H1 (cell line): Measurements from ENCODE around the gene MAGI1. TPM values are rescaled to one million over a fixed set of nuclear protein-coding genes. Genes with fewer than 3 reads are reported as not detected.

Source experiments
- CTCF ChIA-PET: fragments of 300-600 bp; sonication (Branson Sonifier 250); formaldehyde crosslinking; loops from one replicate; lab custom pipeline; 2021; ENCODE audit not compliant: partially characterized antibody; lab: Charles Lee
- POLR2A ChIA-PET: fragments of 300-600 bp; sonication (Branson Sonifier 250); formaldehyde crosslinking; loops from one replicate; lab custom pipeline; 2021; ENCODE audit warnings: inconsistent platforms; ENCODE audit not compliant: partially characterized antibody; lab: Charles Lee
- DNase-seq, 2 experiments: peaks; one replicate each; pipeline versions ENCODE4 v3.0.0 to v3.0.0-alpha.2; 2010 to 2022; ENCODE audit warnings: low spot score in 2 of 2, low read depth in 1 of 2, mixed read lengths in 1 of 2
- FAIRE-seq: peaks from 2 replicates; lab custom pipeline; 2011; peaks lifted over from hg19 to GRCh38; lab: Jason Lieb, UNC
- H2AFZ ChIP-seq: 2 replicates; pipeline ENCODE4 v1.8.1; 2012; ENCODE audit warnings: low read length, inconsistent platforms
- H2AK5ac ChIP-seq: 2 replicates; pipeline ENCODE4 v1.6.1; 2013; ENCODE audit warnings: low read depth, low read length
- H2BK120ac ChIP-seq: replicated peaks from 2 replicates; pipeline ENCODE3; 2013; ENCODE audit warnings: low read depth, low read length, inconsistent platforms
- H2BK12ac ChIP-seq: 2 replicates; pipeline ENCODE4 v1.6.1; 2013; ENCODE audit warnings: low read depth, low read length
- H2BK15ac ChIP-seq: 2 replicates; pipeline ENCODE4 v1.6.1; 2013; ENCODE audit warnings: low read length
- H2BK20ac ChIP-seq: 2 replicates; pipeline ENCODE4 v1.6.1; 2013; ENCODE audit warnings: low read length
- H2BK5ac ChIP-seq: 2 replicates; pipeline ENCODE4 v1.6.1; 2013; ENCODE audit warnings: low read depth, low read length
- H3K14ac ChIP-seq: 2 replicates; pipeline ENCODE4 v1.6.1; 2013; ENCODE audit warnings: inconsistent platforms; ENCODE audit not compliant: insufficient read length
- H3K18ac ChIP-seq: 2 replicates; pipeline ENCODE4 v1.6.1; 2013; ENCODE audit warnings: low read length; ENCODE audit errors: extremely low read depth
- H3K23ac ChIP-seq: 2 replicates; pipeline ENCODE4 v1.6.1; 2013; ENCODE audit warnings: inconsistent platforms; ENCODE audit not compliant: insufficient read length
- H3K23me2 ChIP-seq: 2 replicates; pipeline ENCODE4 v1.6.1; 2013; ENCODE audit warnings: low read depth, low read length
- H3K27ac ChIP-seq: 2 replicates; pipeline ENCODE4 v1.6.1; 2011; ENCODE audit warnings: low read depth, low read length, inconsistent platforms
- H3K27me3 ChIP-seq, 4 experiments: replicated peaks in 1 of 4; 1 replicate in 1 of 4; 2 replicates in 3 of 4; pipeline versions ENCODE4 v1.6.1 to v1.8.1; 2011 to 2013; ENCODE audit warnings: low read length in 3 of 4, mild to moderate bottlenecking in 3 of 4, inconsistent platforms in 2 of 4, mixed read lengths in 2 of 4, moderate library complexity in 1 of 4; ENCODE audit not compliant: control insufficient read depth in 3 of 4, insufficient read depth in 3 of 4; ENCODE audit errors: extremely low read depth in 1 of 4
- H3K36me3 ChIP-seq, 4 experiments: 2 replicates each; pipeline versions ENCODE4 v1.6.1 to v1.8.1; 2011 to 2013; ENCODE audit warnings: mild to moderate bottlenecking in 4 of 4, low read length in 3 of 4, moderate library complexity in 2 of 4, control low read depth in 1 of 4, inconsistent platforms in 1 of 4; ENCODE audit not compliant: insufficient read depth in 4 of 4, control insufficient read depth in 2 of 4
- H3K4ac ChIP-seq: replicated peaks from 2 replicates; pipeline ENCODE3; 2013; ENCODE audit warnings: low read length, low read depth, mixed read lengths, inconsistent platforms; ENCODE audit not compliant: insufficient read length
- H3K4me1 ChIP-seq, 4 experiments: replicated peaks in 1 of 4; 1 replicate in 1 of 4; 2 replicates in 3 of 4; pipeline versions ENCODE4 v1.6.1 to v1.8.1; 2011 to 2013; ENCODE audit warnings: low read length in 3 of 4, inconsistent platforms in 2 of 4, mixed read lengths in 1 of 4; ENCODE audit not compliant: insufficient read depth in 4 of 4, control insufficient read depth in 3 of 4
- H3K4me2 ChIP-seq, 2 experiments: 2 replicates each; pipeline versions ENCODE4 v1.6.1 to v1.8.1; 2011 to 2013; ENCODE audit warnings: low read depth in 2 of 2, low read length in 2 of 2, control low read depth in 1 of 2, inconsistent platforms in 1 of 2, mild to moderate bottlenecking in 1 of 2; ENCODE audit not compliant: insufficient read depth in 1 of 2
- H3K4me3 ChIP-seq, 4 experiments: fragments of 200-600, 300-600 bp in 1 of 4; sonication (generic), shearing (Covaris generic), sonication (Bioruptor Twin) in 1 of 4; 2 replicates each; pipeline versions ENCODE4 v1.5.1 to v1.8.1; 2011 to 2016; ENCODE audit warnings: low read length in 4 of 4, low read depth in 3 of 4, control low read depth in 2 of 4, inconsistent platforms in 2 of 4, mild to moderate bottlenecking in 2 of 4, mixed read lengths in 1 of 4, moderate library complexity in 1 of 4; ENCODE audit not compliant: insufficient read depth in 2 of 4; ENCODE audit errors: extremely low read depth in 1 of 4
- H3K56ac ChIP-seq: replicated peaks from 2 replicates; pipeline ENCODE3; 2013; ENCODE audit warnings: low read depth, mild to moderate bottlenecking, mixed read lengths, low read length, inconsistent platforms; ENCODE audit not compliant: insufficient read length
- H3K79me1 ChIP-seq: 2 replicates; pipeline ENCODE4 v1.6.1; 2013; ENCODE audit warnings: low read depth, low read length, control low read depth
- H3K79me2 ChIP-seq, 2 experiments: 2 replicates each; pipeline versions ENCODE4 v1.6.1 to v1.8.1; 2012 to 2013; ENCODE audit warnings: low read length in 2 of 2, mild to moderate bottlenecking in 2 of 2, inconsistent platforms in 1 of 2; ENCODE audit not compliant: insufficient read depth in 2 of 2, control insufficient read depth in 1 of 2
- H3K9ac ChIP-seq, 4 experiments: replicated peaks in 1 of 4; 1 replicate in 1 of 4; 2 replicates in 3 of 4; pipeline versions ENCODE4 v1.6.1 to v1.8.1; 2011 to 2013; ENCODE audit warnings: low read depth in 3 of 4, low read length in 3 of 4, control low read depth in 2 of 4, mild to moderate bottlenecking in 2 of 4, moderate library complexity in 2 of 4, inconsistent platforms in 1 of 4; ENCODE audit errors: extremely low read depth in 1 of 4
- H3K9me3 ChIP-seq, 2 experiments: 2 replicates each; pipeline versions ENCODE4 v1.6.1 to v1.8.1; 2012 to 2013; ENCODE audit warnings: mild to moderate bottlenecking in 2 of 2, moderate library complexity in 2 of 2, control low read depth in 1 of 2, inconsistent platforms in 1 of 2, low read depth in 1 of 2, low read length in 1 of 2, mixed read lengths in 1 of 2; ENCODE audit not compliant: insufficient read depth in 2 of 2
- H4K20me1 ChIP-seq, 2 experiments: replicated peaks in 1 of 2; 2 replicates each; pipeline versions ENCODE3 to v1.8.1; 2011 to 2013; ENCODE audit warnings: inconsistent platforms in 2 of 2, low read length in 2 of 2, mild to moderate bottlenecking in 1 of 2; ENCODE audit not compliant: insufficient read depth in 2 of 2, control insufficient read depth in 1 of 2
- H4K5ac ChIP-seq: 2 replicates; pipeline ENCODE4 v1.6.1; 2013; ENCODE audit warnings: low read length, low read depth, mixed read lengths, inconsistent platforms; ENCODE audit not compliant: insufficient read length
- H4K8ac ChIP-seq: 2 replicates; pipeline ENCODE4 v1.8.0; 2013; ENCODE audit warnings: mild to moderate bottlenecking, moderate library complexity, low read length, inconsistent platforms; ENCODE audit not compliant: insufficient read depth; ENCODE audit errors: extremely low read depth
- H4K91ac ChIP-seq: replicated peaks from 2 replicates; pipeline ENCODE3; 2013; ENCODE audit warnings: low read length, mixed read lengths, inconsistent platforms; ENCODE audit not compliant: insufficient read length
- CBX8 ChIP-seq: fragments of 300-800, 300-1000 bp; sonication (generic); IDR thresholded peaks from 2 replicates; pipeline ENCODE4 v1.7.1; 2016; ENCODE audit warnings: low read depth, low read length, borderline replicate concordance
- CHD2 ChIP-seq: IDR thresholded peaks from 2 replicates; pipeline ENCODE4 v1.6.1; 2012; ENCODE audit warnings: low read length, improper control_type of control experiment
- E2F6 ChIP-seq: IDR thresholded peaks from 2 replicates; pipeline ENCODE4 v1.6.1; 2012; ENCODE audit warnings: inconsistent platforms
- KDM4A ChIP-seq: IDR thresholded peaks from one replicate; pipeline ENCODE4 v1.7.1; 2012; ENCODE audit warnings: low read depth, mild to moderate bottlenecking, moderate library complexity, low read length, inconsistent platforms; ENCODE audit not compliant: severe bottlenecking
- POLR2A ChIP-seq, 2 experiments: IDR thresholded peaks; 1 replicate in 1 of 2; 2 replicates in 1 of 2; pipeline ENCODE4 v1.6.1; 2011; ENCODE audit warnings: low read depth in 2 of 2, low read length in 2 of 2, mild to moderate bottlenecking in 2 of 2; ENCODE audit errors: control extremely low read depth in 1 of 2
- POLR2AphosphoS5 ChIP-seq: IDR thresholded peaks from 2 replicates; pipeline ENCODE4 v1.6.1; 2011; ENCODE audit warnings: low read depth, low read length
- POU5F1 ChIP-seq: IDR thresholded peaks from 2 replicates; pipeline ENCODE4 v1.6.1; 2011; ENCODE audit warnings: low read depth, mild to moderate bottlenecking, low read length, moderate library complexity
- RNF2 ChIP-seq: fragments of 200-900, 300-1000 bp; sonication (generic); IDR thresholded peaks from 2 replicates; pipeline ENCODE4 v1.7.1; 2016; ENCODE audit warnings: borderline replicate concordance, low read depth, mild to moderate bottlenecking, antibody characterized with exemption, low read length; ENCODE audit not compliant: poor library complexity, severe bottlenecking; ENCODE audit errors: missing control alignments
- SIN3A ChIP-seq, 2 experiments: IDR thresholded peaks in 1 of 2; conservative IDR thresholded peaks in 1 of 2; 2 replicates each; pipeline ENCODE4 v1.6.1; 2011 to 2012; ENCODE audit warnings: low read length in 2 of 2, improper control_type of control experiment in 1 of 2, low read depth in 1 of 2, mild to moderate bottlenecking in 1 of 2
- SIX5 ChIP-seq: IDR thresholded peaks from 2 replicates; pipeline ENCODE4 v1.6.1; 2011; ENCODE audit warnings: mild to moderate bottlenecking, low read depth, low read length
- TBP ChIP-seq: IDR thresholded peaks from 2 replicates; pipeline ENCODE4 v1.6.1; 2011; ENCODE audit warnings: low read depth, low read length, improper control_type of control experiment
- TCF12 ChIP-seq: IDR thresholded peaks from 2 replicates; pipeline ENCODE4 v1.6.1; 2011; ENCODE audit warnings: low read depth, mild to moderate bottlenecking, low read length
- WGBS, 2 experiments: shearing (Covaris generic) in 1 of 2; methylation state at CpG; one replicate each; pipeline versions ENCODE4 v1.1.6 to v1.1.7; 2013 to 2015; ENCODE audit warnings: low lambda C conversion rate in 2 of 2, mixed read lengths in 2 of 2, inconsistent platforms in 1 of 2, low coverage in 1 of 2, missing lambda C conversion rate in 1 of 2; ENCODE audit not compliant: insufficient replicate concordance in 2 of 2, insufficient coverage in 1 of 2, insufficient read length in 1 of 2; ENCODE audit errors: extremely low coverage in 1 of 2, missing lambda C conversion rate in 1 of 2; 5-methylcytosine and 5-hydroxymethylcytosine counted together
- polyA plus RNA-seq, 7 experiments: library from polyadenylated mRNA; depleted of rRNA in 3 of 7; stranded (reverse) in 5 of 7; unstranded in 2 of 7; fragments of >200 nt in 5 of 7; fragments of 200-250 nt in 2 of 7; gene quantifications; 1 replicate in 5 of 7; 2 replicates in 1 of 7; 4 replicates in 1 of 7; pipeline versions ENCODE4 v1.2.1 to v1.2.3, GENCODE V29; 2011 to 2013; ENCODE audit warnings: missing spikeins in 2 of 7, mixed read lengths in 2 of 7
- total RNA-seq: library from RNA; stranded (reverse); fragmentation: NEBNext Ultra II Directional; extraction: Animal tissue kit (Norgen Biotek cat#: 25700); gene quantifications from 2 replicates; pipeline ENCODE4 v1.2.1, GENCODE V29; 2021

MAGI1 gene
- total and polyA plus RNA-seq, 2 of the 8 experiments (the other 6 are each of a cell fraction or from before 2014, with no cell fraction given): 19.8 to 78.0 TPM

- Histone ChIP-seq H2AFZ (no peak overlapping the region), H2AK5ac (0 out of 2 replicates have a peak overlapping the region, but pooled peaks have one; percentile 40), H3K79me1 (no peaks in the 10 kb centered on the region), H3K4ac (no peak overlapping the region), H2BK20ac (0 out of 2 replicates have a peak overlapping the region, but pooled peaks have one; percentile 38), H3K23ac (no peak overlapping the region), H4K91ac (no peak overlapping the region), H4K20me1 (peaks cover 6 to 10% of the 10 kb centered on the region in 2 experiments), H3K4me1 (peaks cover 0 to 5% (median 1%) of the 10 kb centered on the region in 4 experiments; a peak in 4 of 7 replicates), H3K4me2 (no peak overlapping the region), H3K56ac (no peak overlapping the region), H3K27me3 (no peaks in the 10 kb centered on the region), H4K8ac (no peak overlapping the region), H3K79me2 (peaks cover 5 to 26% of the 10 kb centered on the region in 2 experiments; a peak in 3 of 4 replicates), H2BK120ac (no peak overlapping the region), H3K4me3 (no peak overlapping the region), H2BK15ac (no peak overlapping the region), H3K23me2 (no peaks in the 10 kb centered on the region), H2BK12ac (no peak overlapping the region), H3K9ac (no peak overlapping the region), H3K27ac (no peak overlapping the region), H2BK5ac (no peak overlapping the region), H4K5ac (no peak overlapping the region), H3K18ac (no peak overlapping the region), H3K9me3 (no peaks in the 10 kb centered on the region), H3K36me3 (no peaks in the 10 kb centered on the region), H3K14ac (no peak overlapping the region)
- FAIRE-seq: peak; percentile 24
- POLR2A ChIA-PET: no interaction called here
- CTCF ChIA-PET: interaction anchor here (0.6 to 1.5 kb wide), 2 partner anchors 35 to 192 kb away, joined by 3 read pairs; no protein-coding TSS in a partner anchor
- WGBS, 2 experiments: 70% methylated on average over 8 of the region's 8 CpGs; no CpG with 5 or more reads in 1 of the 2 experiments
- DNase-seq: no peak
- TF ChIP-seq CBX8 (no peak), POLR2AphosphoS5 (no peak), POU5F1 (no peak), SIN3A (conservative IDR thresholded peaks at IDR 0.05 in 1 of 2, IDR thresholded peaks at IDR 0.05 in 1 of 2; ENCODE audit: low read depth in 1 of 2, low read length in 2 of 2) (no peak), KDM4A (no peak), TCF12 (no peak), TBP (no peak), SIX5 (no peak), CHD2 (no peak), E2F6 (no peak), RNF2 (no peak), POLR2A (IDR thresholded peaks at IDR 0.05; ENCODE audit: control extremely low read depth in 1 of 2, low read depth in 2 of 2, low read length in 2 of 2) (no peak)
Observed at GRCh38 chr3:65854606-65855304, 184.0 kb downstream of the MAGI1 start.
